NCI-H2029 treated with DMSO at 0.1 percent for 48 hours (cell line): ENCODE data around the gene GLMP.

Experiments
- DNase-seq: peaks from one replicate; lab custom pipeline; 2025; lab: John Stamatoyannopoulos, UW

Gene GLMP

DNA sequence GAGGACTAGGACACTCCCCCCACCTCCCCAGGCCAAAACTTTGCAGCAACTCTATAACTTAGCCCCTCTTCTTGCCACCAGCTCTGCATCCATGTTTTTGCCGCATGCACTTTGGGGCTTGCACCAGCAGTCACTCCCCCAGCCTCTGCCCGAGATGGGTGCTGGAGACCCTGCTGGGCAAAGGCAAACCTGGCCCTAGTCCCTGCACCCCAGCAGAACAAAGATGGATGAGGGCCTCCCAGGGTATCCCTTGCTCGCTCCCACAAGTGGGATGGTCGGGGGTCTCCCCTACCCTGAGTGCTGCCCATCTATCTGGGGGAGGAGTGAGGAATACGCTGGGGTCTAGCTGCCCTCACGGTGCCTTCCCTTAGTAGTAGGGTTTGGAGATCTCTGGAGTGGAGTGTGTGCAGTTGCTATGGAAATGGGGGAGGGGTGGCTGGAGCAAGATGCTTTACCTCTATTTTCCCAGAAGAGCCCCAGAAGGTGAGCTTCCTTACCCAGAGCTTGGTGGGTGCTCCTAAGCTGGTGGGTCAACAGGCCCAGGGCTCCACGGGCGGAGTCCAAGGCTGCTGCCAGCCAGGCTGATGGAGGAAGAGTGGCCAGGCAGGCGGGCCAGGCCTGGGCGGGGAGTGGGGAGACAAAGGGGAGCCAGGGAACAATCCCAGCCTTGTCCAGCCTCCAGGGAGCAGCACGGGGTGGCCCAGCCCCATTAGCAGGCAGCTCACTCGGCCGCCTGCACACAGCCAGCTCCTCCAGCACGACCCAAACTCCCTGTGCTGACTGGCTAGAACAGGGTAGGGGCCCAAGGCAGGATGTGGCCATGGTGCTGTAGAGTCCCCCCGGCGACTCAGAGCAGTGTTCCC, 47.8 kb downstream of the GLMP start, which contains the start of gene PAQR6:
TSS of gene PAQR6 (minus strand) at position 597 of the 863 bp plus-strand sequence. CDS start 1,325 bp downstream, outside the sequence.
- DNase-seq = no peak

DNA sequence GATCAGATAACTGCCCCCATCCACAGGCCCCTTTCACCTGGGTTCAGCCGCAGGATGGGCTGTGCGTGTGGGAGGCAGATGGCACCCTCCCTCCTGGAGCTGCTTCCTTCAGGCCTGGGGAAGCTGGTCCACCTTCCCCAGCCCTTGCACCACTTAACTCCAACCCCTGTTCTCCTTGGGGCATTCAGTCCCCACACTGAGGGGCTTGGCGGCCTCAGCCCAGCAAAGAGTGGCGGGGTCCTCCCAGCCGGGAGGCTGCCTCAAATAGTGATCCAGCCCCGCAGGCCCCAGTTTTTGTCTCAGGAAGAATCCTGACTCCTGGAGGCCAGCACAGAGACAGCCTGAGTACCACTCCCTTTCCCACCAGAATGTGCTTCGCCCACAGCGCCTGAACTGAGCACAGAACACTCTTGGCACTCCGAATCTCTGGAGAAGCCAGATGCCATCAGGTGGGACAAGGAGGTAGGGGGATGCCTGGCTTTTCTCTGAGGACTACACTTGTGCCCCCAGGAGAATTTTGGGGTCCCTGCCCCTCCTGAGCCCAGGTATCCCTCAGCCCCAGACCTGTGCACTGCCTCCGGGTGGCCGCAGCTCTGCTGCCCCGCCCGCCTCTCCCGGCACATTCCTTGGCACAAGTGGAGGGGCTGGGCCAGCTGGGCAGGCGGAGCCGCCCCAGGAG, 48.6 kb downstream of the GLMP start:
- no peak for DNase-seq

DNA sequence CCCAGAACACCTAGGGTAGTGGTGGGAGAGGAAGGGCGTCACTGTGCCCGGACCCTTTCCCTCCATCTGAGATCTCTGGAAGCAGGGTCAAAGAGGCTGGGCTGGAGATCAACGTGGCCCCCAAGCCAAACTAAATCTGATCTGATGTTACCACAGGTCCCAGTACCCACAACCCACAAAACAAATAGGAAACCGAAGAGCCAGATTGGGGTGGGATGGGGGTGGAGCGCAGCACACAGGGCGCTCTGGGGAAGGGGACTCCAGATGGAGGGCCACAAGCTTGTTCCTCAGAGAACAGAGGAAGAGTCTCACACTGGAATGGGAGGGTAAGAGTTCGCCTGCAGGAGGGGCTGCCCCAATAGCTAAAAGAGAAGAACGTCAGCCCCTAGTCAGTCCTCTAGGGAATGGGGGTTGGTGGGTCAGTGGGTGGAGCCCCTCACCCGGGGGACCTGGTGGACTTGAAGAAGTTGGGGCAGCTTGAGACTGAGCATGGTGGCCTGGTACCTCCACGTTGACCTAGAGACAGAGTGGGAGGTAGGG, 49.2 kb downstream of the GLMP start:
- no peak for DNase-seq

DNA sequence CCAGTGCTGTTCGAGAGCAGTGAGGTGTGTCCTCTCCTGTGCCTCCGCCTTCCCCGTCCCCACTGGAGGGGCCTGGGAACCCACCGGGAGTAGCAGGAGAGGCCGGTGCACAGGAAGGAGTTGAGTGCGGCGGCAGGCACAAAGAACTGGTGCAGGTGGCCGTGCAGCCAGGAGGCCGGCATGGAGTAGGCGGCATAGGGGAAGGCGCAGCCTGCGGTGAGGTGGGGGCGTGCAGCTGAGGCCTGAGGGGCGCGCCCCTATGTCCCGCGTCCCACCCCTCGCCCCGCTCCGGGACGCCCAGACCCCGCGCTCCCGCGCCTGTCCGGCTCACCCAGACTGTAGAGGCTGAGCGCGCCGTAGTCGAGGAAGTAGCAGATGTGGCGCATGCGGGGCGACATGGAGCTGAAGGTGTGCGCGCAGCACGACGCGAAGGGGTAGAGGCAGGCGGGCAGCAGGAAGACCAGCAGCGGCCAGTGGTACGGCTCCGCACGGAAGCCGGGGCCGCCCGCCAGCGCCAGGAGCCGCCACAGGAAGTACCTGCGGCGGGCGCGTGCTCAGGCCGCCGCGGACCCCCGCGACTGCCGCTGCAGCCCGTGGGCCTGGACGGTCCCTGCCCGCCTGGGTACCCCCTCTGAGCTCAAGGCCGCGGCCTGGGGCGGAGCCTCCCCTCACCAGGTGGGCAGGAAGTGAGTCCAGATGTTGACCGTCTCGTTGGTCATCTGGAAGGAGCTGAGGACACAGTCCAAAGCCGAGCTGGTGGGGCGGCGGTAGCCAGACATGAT, 49.8 kb downstream of the GLMP start:
- DNase-seq = no peak

DNA sequence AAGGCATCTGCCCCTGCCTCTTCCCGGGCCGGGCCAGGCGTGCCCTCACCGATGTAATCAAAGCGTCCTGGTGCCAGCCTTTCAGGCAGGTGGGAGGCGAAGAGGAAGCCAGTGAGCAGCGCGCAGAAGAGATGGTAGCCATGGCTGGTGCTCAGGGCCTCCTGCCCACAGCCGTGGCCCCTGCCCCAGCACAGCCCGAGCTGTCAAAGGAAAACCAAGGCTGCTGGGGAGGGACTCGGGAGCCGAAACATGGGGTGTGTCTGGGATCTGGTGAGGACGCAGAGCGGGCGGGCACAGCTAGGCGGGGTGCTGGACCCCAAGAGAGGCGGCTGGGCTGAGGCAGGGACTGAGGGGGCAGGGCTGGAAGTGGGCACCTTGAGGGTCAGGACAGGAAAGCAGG, 50.8 kb downstream of the GLMP start:
- DNase-seq = no peak

DNA sequence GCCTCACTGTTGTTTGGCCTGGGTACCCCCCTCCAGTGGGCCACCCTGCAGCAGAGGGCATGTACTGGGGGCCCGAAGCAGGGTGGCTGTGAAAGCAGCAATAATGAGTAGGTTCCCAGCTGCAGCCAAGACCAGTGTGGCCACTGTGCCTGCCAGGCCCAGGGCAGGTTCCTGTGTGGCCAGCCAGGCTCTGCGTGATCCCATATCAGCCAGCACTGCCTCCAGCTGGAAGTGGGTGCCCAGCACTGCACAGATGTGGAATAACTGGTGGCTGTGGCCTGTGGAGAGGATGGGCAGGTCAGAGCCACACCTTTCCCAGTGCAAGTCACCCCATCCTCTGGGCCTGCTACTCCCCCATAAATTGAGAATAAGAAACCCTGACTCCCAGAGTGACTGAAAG, 51.4 kb downstream of the GLMP start:
- DNase-seq = no peak

DNA sequence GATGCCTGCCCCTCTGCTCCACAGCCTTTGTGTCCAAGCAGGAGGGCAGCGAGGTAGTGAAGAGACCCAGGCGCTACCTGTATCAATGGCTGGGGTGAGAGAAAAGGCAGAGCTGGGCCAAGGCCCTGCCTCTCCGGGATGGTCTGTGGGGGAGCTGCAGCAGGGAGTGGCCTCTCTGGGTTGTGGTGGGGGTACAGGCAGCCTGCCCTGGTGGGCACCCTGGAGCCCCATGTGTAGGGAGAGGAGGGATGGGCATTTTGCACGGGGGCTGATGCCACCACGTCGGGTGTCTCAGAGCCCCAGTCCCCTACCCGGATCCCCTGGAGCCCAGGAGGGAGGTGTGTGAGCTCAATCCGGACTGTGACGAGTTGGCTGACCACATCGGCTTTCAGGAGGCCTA, 52.7 kb downstream of the GLMP start:
- no peak for DNase-seq
